Measurements from ENCODE around the gene HTR3D. TPM values are rescaled to one million over a fixed set of nuclear protein-coding genes. Genes with fewer than 3 reads are reported as not detected.
"Not testable (repeated sequence)": the region's sequence is repeated elsewhere in the genome, so short reads cannot be mapped to it uniquely, and the experiment has no call there.

The HTR3D gene
- total RNA-seq, 4 donors from 2014 or later = not detected

- intact Hi-C loops (cut with DNase I; ENCODE audit: low total_unique reads) = no loop called here
- H3K4me3 ChIP-seq = peak within 1 kb of the TSS; percentile 84 to 92
These were observed 13.7 kb upstream of the HTR3D start, which contains the start of gene ABCC5 for GRCh38 chr3:184017672-184018423. Gene ABCC5, minus strand, starts transcription at chr3:184017884. Its CDS starts 3,492 bp downstream, at chr3:184014392.

GRCh38 chr3:184018424-184018973 is 13.0 kb upstream of the HTR3D start:
- H3K36me3 ChIP-seq = no peaks in the 10 kb centered on the region
- DNase-seq = no peak
- H3K4me1 ChIP-seq = peaks cover 0 to 9% of the 10 kb centered on the region in 2 donors
- H3K9me3 ChIP-seq = no peaks in the 10 kb centered on the region
- intact Hi-C loops (cut with DNase I; ENCODE audit: low total_unique reads) = no loop called here
- H3K27ac ChIP-seq = peak overlapping the region; percentile 76 to 81
- H3K27me3 ChIP-seq = no peaks in the 10 kb centered on the region
- TF ChIP-seq POLR2A (IDR thresholded peaks at IDR 0.05) (no peak), CTCF (IDR thresholded peaks at IDR 0.05) (no peak)
- H3K4me3 ChIP-seq = peak overlapping the region; percentile 84 to 92

More at GRCh38 chr3:184017672-184018423, 13.7 kb upstream of the HTR3D start, which contains the start of gene ABCC5:
- Histone ChIP-seq H3K27me3 (no peaks in the 10 kb centered on the region), H3K4me1 (peaks cover 0 to 9% of the 10 kb centered on the region in 2 donors), H3K36me3 (no peaks in the 10 kb centered on the region), H3K9me3 (no peaks in the 10 kb centered on the region), H3K27ac (peak within 1 kb of the TSS; percentile 76 to 81)
- peak; percentile 91 to 92 for DNase-seq
- TF ChIP-seq POLR2A (IDR thresholded peaks at IDR 0.05) (peak; percentile 7 to 30), CTCF (IDR thresholded peaks at IDR 0.05) (peak in 2 of 4 experiments; percentile 20 to 35)

- no peaks in the 10 kb centered on the region for H3K9me3 ChIP-seq
- no peak overlapping the region for H3K4me3 ChIP-seq
- no peak for DNase-seq
- H3K4me1 ChIP-seq = no peaks in the 10 kb centered on the region
- no peak overlapping the region for H3K27ac ChIP-seq
- TF ChIP-seq CTCF (IDR thresholded peaks at IDR 0.05) (no peak), POLR2A (IDR thresholded peaks at IDR 0.05) (no peak)
- H3K27me3 ChIP-seq = no peaks in the 10 kb centered on the region
- H3K36me3 ChIP-seq = no peaks in the 10 kb centered on the region
- intact Hi-C loops (cut with DNase I; ENCODE audit: low total_unique reads) = no loop called here
These were observed 9.2 kb upstream of the HTR3D start for GRCh38 chr3:184022323-184022722.

- H3K9me3 ChIP-seq; H3K36me3 ChIP-seq; H3K27me3 ChIP-seq; intact Hi-C loops (cut with DNase I; ENCODE audit: low total_unique reads); H3K4me1 ChIP-seq; H3K4me3 ChIP-seq; DNase-seq; H3K27ac ChIP-seq: not testable (repeated sequence)
These were observed 6.3 kb upstream of the HTR3D start for GRCh38 chr3:184025256-184025655.

- H3K27ac ChIP-seq; H3K27me3 ChIP-seq; H3K4me1 ChIP-seq; H3K9me3 ChIP-seq; DNase-seq; intact Hi-C loops (cut with DNase I; ENCODE audit: low total_unique reads); H3K4me3 ChIP-seq; H3K36me3 ChIP-seq: not testable (repeated sequence)
These were observed 3.2 kb upstream of the HTR3D start for GRCh38 chr3:184028275-184028890.

- TF ChIP-seq CTCF (IDR thresholded peaks at IDR 0.05) (no peak), POLR2A (IDR thresholded peaks at IDR 0.05) (no peak)
- DNase-seq = no peak
- Histone ChIP-seq H3K36me3 (no peaks in the 10 kb centered on the region), H3K4me3 (no peak overlapping the region), H3K27me3 (no peaks in the 10 kb centered on the region), H3K9me3 (no peaks in the 10 kb centered on the region), H3K4me1 (no peaks in the 10 kb centered on the region), H3K27ac (no peak overlapping the region)
- intact Hi-C loops (cut with DNase I; ENCODE audit: low total_unique reads) = no loop called here
These were observed 2.1 kb upstream of the HTR3D start for GRCh38 chr3:184029443-184029842.

Data from uterus (tissue), 4 donors.